ENCODE results near the gene TOP1.

The TOP1 gene

DNA sequence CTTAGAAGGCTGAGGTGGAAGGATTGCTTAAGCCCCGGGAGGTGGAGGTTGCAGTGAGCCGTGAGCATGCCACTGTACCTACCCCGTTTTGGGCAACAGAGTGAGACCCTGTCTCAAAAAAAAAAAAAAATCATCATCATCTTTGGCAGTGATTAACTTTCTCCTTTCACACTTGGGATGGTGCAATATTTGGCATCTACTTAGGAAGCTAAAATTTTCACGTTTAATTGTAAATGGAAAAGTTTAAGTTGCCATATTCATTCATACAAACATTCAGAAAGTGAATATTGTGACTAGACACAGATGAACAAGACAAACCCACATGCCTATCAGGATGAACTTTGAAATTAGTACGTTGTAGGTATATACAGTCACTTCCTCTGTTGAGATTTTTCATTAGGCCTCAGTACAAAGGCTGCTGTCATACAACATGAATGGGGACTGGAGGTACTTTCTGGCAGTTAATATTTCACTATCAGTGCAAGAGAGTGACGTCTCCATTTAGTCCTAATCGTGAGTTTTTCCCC, 10.3 kb downstream of the TOP1 start:
- TF ChIP-seq ZNF10 (tag by site-specific recombination; IDR thresholded peaks at IDR 0.05) (no peak), ZNF521 (tag by site-specific recombination; IDR thresholded peaks at IDR 0.05) (no peak), ZBTB48 (tag by site-specific recombination; IDR thresholded peaks at IDR 0.05) (no peak), ZNF266 (tag by site-specific recombination; IDR thresholded peaks at IDR 0.05; ENCODE audit: low read depth) (no peak), ZNF132 (tag by site-specific recombination; IDR thresholded peaks at IDR 0.05; ENCODE audit: borderline replicate concordance) (no peak), ZSCAN5A (tag by site-specific recombination; IDR thresholded peaks at IDR 0.05) (no peak), KLF16 (tag by site-specific recombination; IDR thresholded peaks at IDR 0.05) (no peak), ZNF202 (tag by site-specific recombination; IDR thresholded peaks at IDR 0.05; ENCODE audit: borderline replicate concordance) (no peak)
- TF ChIP-seq, protein P1, sequence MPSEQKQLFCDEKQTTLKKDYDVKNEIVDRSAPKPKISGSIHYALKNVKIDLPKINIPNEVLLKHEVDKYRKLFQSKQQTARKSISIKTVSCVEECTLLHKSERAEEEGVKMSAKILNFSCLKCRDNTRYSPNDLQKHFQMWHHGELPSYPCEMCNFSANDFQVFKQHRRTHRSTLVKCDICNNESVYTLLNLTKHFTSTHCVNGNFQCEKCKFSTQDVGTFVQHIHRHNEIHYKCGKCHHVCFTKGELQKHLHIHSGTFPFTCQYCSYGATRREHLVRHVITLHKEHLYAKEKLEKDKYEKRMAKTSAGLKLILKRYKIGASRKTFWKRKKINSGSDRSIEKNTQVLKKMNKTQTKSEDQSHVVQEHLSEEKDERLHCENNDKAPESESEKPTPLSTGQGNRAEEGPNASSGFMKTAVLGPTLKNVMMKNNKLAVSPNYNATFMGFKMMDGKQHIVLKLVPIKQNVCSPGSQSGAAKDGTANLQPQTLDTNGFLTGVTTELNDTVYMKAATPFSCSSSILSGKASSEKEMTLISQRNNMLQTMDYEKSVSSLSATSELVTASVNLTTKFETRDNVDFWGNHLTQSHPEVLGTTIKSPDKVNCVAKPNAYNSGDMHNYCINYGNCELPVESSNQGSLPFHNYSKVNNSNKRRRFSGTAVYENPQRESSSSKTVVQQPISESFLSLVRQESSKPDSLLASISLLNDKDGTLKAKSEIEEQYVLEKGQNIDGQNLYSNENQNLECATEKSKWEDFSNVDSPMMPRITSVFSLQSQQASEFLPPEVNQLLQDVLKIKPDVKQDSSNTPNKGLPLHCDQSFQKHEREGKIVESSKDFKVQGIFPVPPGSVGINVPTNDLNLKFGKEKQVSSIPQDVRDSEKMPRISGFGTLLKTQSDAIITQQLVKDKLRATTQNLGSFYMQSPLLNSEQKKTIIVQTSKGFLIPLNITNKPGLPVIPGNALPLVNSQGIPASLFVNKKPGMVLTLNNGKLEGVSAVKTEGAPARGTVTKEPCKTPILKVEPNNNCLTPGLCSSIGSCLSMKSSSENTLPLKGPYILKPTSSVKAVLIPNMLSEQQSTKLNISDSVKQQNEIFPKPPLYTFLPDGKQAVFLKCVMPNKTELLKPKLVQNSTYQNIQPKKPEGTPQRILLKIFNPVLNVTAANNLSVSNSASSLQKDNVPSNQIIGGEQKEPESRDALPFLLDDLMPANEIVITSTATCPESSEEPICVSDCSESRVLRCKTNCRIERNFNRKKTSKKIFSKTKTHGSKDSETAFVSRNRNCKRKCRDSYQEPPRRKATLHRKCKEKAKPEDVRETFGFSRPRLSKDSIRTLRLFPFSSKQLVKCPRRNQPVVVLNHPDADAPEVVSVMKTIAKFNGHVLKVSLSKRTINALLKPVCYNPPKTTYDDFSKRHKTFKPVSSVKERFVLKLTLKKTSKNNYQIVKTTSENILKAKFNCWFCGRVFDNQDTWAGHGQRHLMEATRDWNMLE (tag by site-specific recombination; conservative IDR thresholded peaks at IDR 0.05; ENCODE audit: low read depth) = no peak
- TF ChIP-seq, protein P2, sequence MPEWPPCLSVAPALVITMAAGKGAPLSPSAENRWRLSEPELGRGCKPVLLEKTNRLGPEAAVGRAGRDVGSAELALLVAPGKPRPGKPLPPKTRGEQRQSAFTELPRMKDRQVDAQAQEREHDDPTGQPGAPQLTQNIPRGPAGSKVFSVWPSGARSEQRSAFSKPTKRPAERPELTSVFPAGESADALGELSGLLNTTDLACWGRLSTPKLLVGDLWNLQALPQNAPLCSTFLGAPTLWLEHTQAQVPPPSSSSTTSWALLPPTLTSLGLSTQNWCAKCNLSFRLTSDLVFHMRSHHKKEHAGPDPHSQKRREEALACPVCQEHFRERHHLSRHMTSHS (tag by site-specific recombination; IDR thresholded peaks at IDR 0.05) = no peak
- H3K4me3 ChIP-seq (ENCODE audit: low read depth, low read length) = no peak overlapping the region
- H3K36me3 ChIP-seq (ENCODE audit: control insufficient read depth in 2 of 2, insufficient read depth in 1 of 2, low read length in 2 of 2) = no peaks in the 10 kb centered on the region
- H3K27ac ChIP-seq (ENCODE audit: extremely low read depth, low read depth, low read length) = no peak overlapping the region
- CTCF ChIA-PET = interaction anchor here (1.5 kb wide), 1 partner anchor 48 kb away, joined by 5 read pairs; no protein-coding TSS in a partner anchor
- peaks cover 17% of the 10 kb centered on the region for H3K4me1 ChIP-seq (ENCODE audit: control insufficient read depth, insufficient read depth, low read length)
- POLR2A ChIA-PET = no interaction called here
- no peaks in the 10 kb centered on the region for H3K9me3 ChIP-seq (ENCODE audit: control insufficient read depth, insufficient read depth, low read depth, low read length)

- POLR2A ChIA-PET = interaction anchor here (0.6 to 1.1 kb wide), 3 partner anchors 10 to 299 kb away, joined by 3 to 4 read pairs (median 3); no protein-coding TSS in a partner anchor
- CTCF ChIA-PET = interaction anchor here (1.2 kb wide), 1 partner anchor 36 kb away, joined by 4 read pairs; no protein-coding TSS in a partner anchor
Measured at GRCh38 chr20:41040855-41041254, 12.2 kb downstream of the TOP1 start.

More at GRCh38 chr20:41040855-41041254, 12.2 kb downstream of the TOP1 start:
- Histone ChIP-seq H3K27ac (ENCODE audit: extremely low read depth, low read depth, low read length) (no peak overlapping the region), H3K4me3 (ENCODE audit: low read depth, low read length) (no peak overlapping the region), H3K9me3 (ENCODE audit: control insufficient read depth, insufficient read depth, low read depth, low read length) (no peaks in the 10 kb centered on the region), H3K4me1 (ENCODE audit: control insufficient read depth, insufficient read depth, low read length) (peaks cover 4% of the 10 kb centered on the region), H3K36me3 (ENCODE audit: control insufficient read depth in 2 of 2, insufficient read depth in 1 of 2, low read length in 2 of 2) (no peaks in the 10 kb centered on the region)
- TF ChIP-seq, protein P3, sequence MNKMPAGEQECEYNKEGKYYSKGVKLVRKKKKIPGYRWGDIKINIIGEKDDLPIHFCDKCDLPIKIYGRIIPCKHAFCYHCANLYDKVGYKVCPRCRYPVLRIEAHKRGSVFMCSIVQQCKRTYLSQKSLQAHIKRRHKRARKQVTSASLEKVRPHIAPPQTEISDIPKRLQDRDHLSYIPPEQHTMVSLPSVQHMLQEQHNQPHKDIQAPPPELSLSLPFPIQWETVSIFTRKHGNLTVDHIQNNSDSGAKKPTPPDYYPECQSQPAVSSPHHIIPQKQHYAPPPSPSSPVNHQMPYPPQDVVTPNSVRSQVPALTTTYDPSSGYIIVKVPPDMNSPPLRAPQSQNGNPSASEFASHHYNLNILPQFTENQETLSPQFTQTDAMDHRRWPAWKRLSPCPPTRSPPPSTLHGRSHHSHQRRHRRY (tag by site-specific recombination; IDR thresholded peaks at IDR 0.05) = no peak
- TF ChIP-seq PRDM1 (tag by site-specific recombination; IDR thresholded peaks at IDR 0.05) (no peak), GFI1B (tag by site-specific recombination; IDR thresholded peaks at IDR 0.05) (no peak), KLF10 (tag by site-specific recombination; IDR thresholded peaks at IDR 0.05) (no peak), ZNF302 (tag by site-specific recombination; IDR thresholded peaks at IDR 0.05; ENCODE audit: low read depth) (no peak), CTCF (tag by site-specific recombination; IDR thresholded peaks at IDR 0.05) (no peak)
- TF ChIP-seq, protein P4, sequence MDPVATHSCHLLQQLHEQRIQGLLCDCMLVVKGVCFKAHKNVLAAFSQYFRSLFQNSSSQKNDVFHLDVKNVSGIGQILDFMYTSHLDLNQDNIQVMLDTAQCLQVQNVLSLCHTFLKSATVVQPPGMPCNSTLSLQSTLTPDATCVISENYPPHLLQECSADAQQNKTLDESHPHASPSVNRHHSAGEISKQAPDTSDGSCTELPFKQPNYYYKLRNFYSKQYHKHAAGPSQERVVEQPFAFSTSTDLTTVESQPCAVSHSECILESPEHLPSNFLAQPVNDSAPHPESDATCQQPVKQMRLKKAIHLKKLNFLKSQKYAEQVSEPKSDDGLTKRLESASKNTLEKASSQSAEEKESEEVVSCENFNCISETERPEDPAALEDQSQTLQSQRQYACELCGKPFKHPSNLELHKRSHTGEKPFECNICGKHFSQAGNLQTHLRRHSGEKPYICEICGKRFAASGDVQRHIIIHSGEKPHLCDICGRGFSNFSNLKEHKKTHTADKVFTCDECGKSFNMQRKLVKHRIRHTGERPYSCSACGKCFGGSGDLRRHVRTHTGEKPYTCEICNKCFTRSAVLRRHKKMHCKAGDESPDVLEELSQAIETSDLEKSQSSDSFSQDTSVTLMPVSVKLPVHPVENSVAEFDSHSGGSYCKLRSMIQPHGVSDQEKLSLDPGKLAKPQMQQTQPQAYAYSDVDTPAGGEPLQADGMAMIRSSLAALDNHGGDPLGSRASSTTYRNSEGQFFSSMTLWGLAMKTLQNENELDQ (tag by site-specific recombination; IDR thresholded peaks at IDR 0.05; ENCODE audit: low read depth) = no peak

Data from HEK293 (cell line).